ENCODE results near the gene PIK3R3. TPM values are rescaled to one million over a fixed set of nuclear protein-coding genes. Genes with fewer than 3 reads are reported as not detected.

The PIK3R3 gene
- polyA plus RNA-seq, 2 of the 4 experiments (the other 2 are of a cell fraction): 2.1 to 2.2 TPM

- Histone ChIP-seq H3K4me1 (peaks cover 8% of the 10 kb centered on the region), H3K4me2 (no peak overlapping the region), H3K9me3 (no peaks in the 10 kb centered on the region), H3K27ac (no peak overlapping the region), H3K4me3 (no peak overlapping the region)
- TF ChIP-seq E2F6 (IDR thresholded peaks at IDR 0.05; ENCODE audit: borderline replicate concordance, low read depth) (no peak), JUNB (IDR thresholded peaks at IDR 0.05) (no peak), SREBF2 (IDR thresholded peaks at IDR 0.05) (no peak), EHMT2 (IDR thresholded peaks at IDR 0.05; ENCODE audit: low read depth) (no peak), MYC (IDR thresholded peaks at IDR 0.05; ENCODE audit: borderline replicate concordance, low read length) (no peak), CBX8 (IDR thresholded peaks at IDR 0.05) (no peak), FOSB (CRISPR knock-in tag; IDR thresholded peaks at IDR 0.05) (no peak), TFCP2L1 (CRISPR knock-in tag; IDR thresholded peaks at IDR 0.05) (no peak), CEBPB (IDR thresholded peaks at IDR 0.05) (no peak), USF2 (IDR thresholded peaks at IDR 0.05) (no peak), MAX (IDR thresholded peaks at IDR 0.05) (no peak), REST (IDR thresholded peaks at IDR 0.05) (no peak), EP300 (IDR thresholded peaks at IDR 0.05) (no peak), ZNF302 (CRISPR knock-in tag; IDR thresholded peaks at IDR 0.05) (no peak)
- no peak for DNase-seq (ENCODE audit: low read depth in 1 of 2, low spot score in 1 of 2)
- POLR2A ChIA-PET: no interaction called here
- CTCF ChIA-PET: interaction anchor here (1.1 to 1.8 kb wide), 2 partner anchors 17 to 21 kb away, joined by 3 to 4 read pairs; no protein-coding TSS in a partner anchor
- ATAC-seq: no peak
- FAIRE-seq: no peak
- 93% methylated on average over 1 of the region's 1 CpG for WGBS (ENCODE audit: missing lambda C conversion rate)
Observed at GRCh38 chr1:46067652-46068051, 64.8 kb downstream of the PIK3R3 start.

- CTCF ChIA-PET: interaction anchor here (1.0 kb wide), 1 partner anchor 9 kb away, joined by 3 read pairs; no protein-coding TSS in a partner anchor
Observed at GRCh38 chr1:46065405-46065804, 67.0 kb downstream of the PIK3R3 start.

GRCh38 chr1:46064708-46065107 is 67.7 kb downstream of the PIK3R3 start:
- ChIA-PET CTCF (interaction anchor here (0.7 to 1.7 kb wide), 3 partner anchors 9 to 27 kb away, joined by 3 read pairs; no protein-coding TSS in a partner anchor), POLR2A (no interaction called here)
- H3K9me3 ChIP-seq: no peaks in the 10 kb centered on the region
- TF ChIP-seq FOXS1 (CRISPR knock-in tag; IDR thresholded peaks at IDR 0.05): no peak
- TF ChIP-seq PBX3 (IDR thresholded peaks at IDR 0.05): no peak
- TF ChIP-seq MYC (IDR thresholded peaks at IDR 0.05; ENCODE audit: borderline replicate concordance, low read length): no peak
- no peak for TF ChIP-seq RNF2 (IDR thresholded peaks at IDR 0.05; ENCODE audit: borderline replicate concordance, low read depth)
- TF ChIP-seq KDM5A (IDR thresholded peaks at IDR 0.05): no peak
- no peak for TF ChIP-seq CTCF (IDR thresholded peaks at IDR 0.05)
- ATAC-seq: no peak
- no peak overlapping the region for H3K27ac ChIP-seq
- H3K4me3 ChIP-seq: no peak overlapping the region
- 75% methylated on average over 1 of the region's 1 CpG for WGBS (ENCODE audit: missing lambda C conversion rate)
- peaks cover 11% of the 10 kb centered on the region for H3K4me1 ChIP-seq
- no peak overlapping the region for H3K4me2 ChIP-seq
- no peak for FAIRE-seq
- no peak for DNase-seq (ENCODE audit: low read depth in 1 of 2, low spot score in 1 of 2)

More at GRCh38 chr1:46065405-46065804, 67.0 kb downstream of the PIK3R3 start:
- H3K4me2 ChIP-seq: peak overlapping the region; percentile 4; the same call in 1 of the 3 replicates
- H3K27ac ChIP-seq: no peak overlapping the region
- H3K9me3 ChIP-seq: no peaks in the 10 kb centered on the region
- ATAC-seq (no peak), DNase-seq (ENCODE audit: low read depth in 1 of 2, low spot score in 1 of 2) (no peak), FAIRE-seq (no peak)
- no peak overlapping the region for H3K4me3 ChIP-seq
- H3K4me1 ChIP-seq: peaks cover 11% of the 10 kb centered on the region
- POLR2A ChIA-PET: no interaction called here
- no peak for TF ChIP-seq HDAC2 (IDR thresholded peaks at IDR 0.05)
- TF ChIP-seq KDM5A (IDR thresholded peaks at IDR 0.05): no peak

Data from A549 (cell line).